H1 (cell line): ENCODE measurements around the gene MPEG1.

ENCODE experiments used
- CEBPB ChIP-seq: IDR thresholded peaks from 2 replicates; pipeline ENCODE4 v1.6.1; 2012; ENCODE audit warnings: low read depth, low read length
- CTCF ChIP-seq, 3 experiments: IDR thresholded peaks; 1 replicate in 2 of 3; 2 replicates in 1 of 3; pipeline versions ENCODE4 v1.5.1 to v1.6.1; 2011; ENCODE audit warnings: low read length in 3 of 3, mild to moderate bottlenecking in 3 of 3, inconsistent platforms in 2 of 3, low read depth in 1 of 3, moderate library complexity in 1 of 3; ENCODE audit not compliant: insufficient read depth in 1 of 3; ENCODE audit errors: control extremely low read depth in 1 of 3
- FOSL1 ChIP-seq: IDR thresholded peaks from 2 replicates; pipeline ENCODE4 v1.6.1; 2011; ENCODE audit warnings: mild to moderate bottlenecking, low read depth, low read length, moderate library complexity; ENCODE audit not compliant: insufficient read depth
- POLR2A ChIP-seq, 2 experiments: IDR thresholded peaks; 1 replicate in 1 of 2; 2 replicates in 1 of 2; pipeline ENCODE4 v1.6.1; 2011; ENCODE audit warnings: low read depth in 2 of 2, low read length in 2 of 2, mild to moderate bottlenecking in 2 of 2; ENCODE audit errors: control extremely low read depth in 1 of 2
- POLR2AphosphoS5 ChIP-seq: IDR thresholded peaks from 2 replicates; pipeline ENCODE4 v1.6.1; 2011; ENCODE audit warnings: low read depth, low read length
- YY1 ChIP-seq: IDR thresholded peaks from 2 replicates; pipeline ENCODE4 v1.6.1; 2011; ENCODE audit warnings: low read depth, mild to moderate bottlenecking, low read length

GRCh38 chr11:59187587-59187986, 25.1 kb downstream of the MPEG1 start:
- TF ChIP-seq CEBPB (no peak), CTCF (IDR thresholded peaks at IDR 0.05; ENCODE audit: control extremely low read depth in 1 of 3, insufficient read depth in 1 of 3, low read depth in 1 of 3, low read length in 3 of 3) (no peak), YY1 (no peak), POLR2AphosphoS5 (no peak), FOSL1 (no peak), POLR2A (IDR thresholded peaks at IDR 0.05; ENCODE audit: control extremely low read depth in 1 of 2, low read depth in 2 of 2, low read length in 2 of 2) (no peak)
